A673 (cell line): ENCODE measurements around the gene FUNDC2. TPM values are rescaled to one million over a fixed set of nuclear protein-coding genes. Genes with fewer than 3 reads are reported as not detected.
A peak's percentile ranks its signal among the peaks of the same experiment; 100 is the strongest.

Source experiments
- BruUV-seq: library from RNA; stranded (reverse); fragments of 400-500 nt; replicated peaks from 2 replicates; lab custom pipeline; 2021; lab: Mats Ljungman, UMichigan
- CTCF ChIA-PET: fragments of 300-600 bp; sonication (Branson Sonifier 250); formaldehyde crosslinking; loops from one replicate; lab custom pipeline; 2022; ENCODE audit warnings: antibody characterized with exemption; lab: Charles Lee
- POLR2A ChIA-PET: fragments of 300-600 bp; sonication (Branson Sonifier 250); formaldehyde crosslinking; loops from one replicate; lab custom pipeline; 2022; ENCODE audit warnings: antibody characterized with exemption; ENCODE audit not compliant: low non-redundant PET; lab: Charles Lee
- DNase-seq: peaks from one replicate; pipeline ENCODE4 v3.0.0-alpha.2; 2015; ENCODE audit warnings: low spot score
- H3K27ac ChIP-seq: fragments of 200-600 bp; sonication (generic); 2 replicates; pipeline ENCODE4 v1.5.1; 2016; ENCODE audit warnings: mixed run types, low read depth, mild to moderate bottlenecking, mixed read lengths, antibody characterized with exemption, low read length; ENCODE audit not compliant: poor library complexity, severe bottlenecking
- H3K27me3 ChIP-seq: fragments of 200-600 bp; sonication (generic); replicated peaks from 2 replicates; pipeline ENCODE4 v1.6.1; 2017; ENCODE audit warnings: mixed run types, low read depth, mild to moderate bottlenecking, mixed read lengths, antibody characterized with exemption, low read length; ENCODE audit not compliant: insufficient read depth, poor library complexity
- H3K36me3 ChIP-seq: fragments of 200-600 bp; sonication (generic); 2 replicates; pipeline ENCODE4 v1.6.1; 2016; ENCODE audit warnings: mixed run types, mild to moderate bottlenecking, mixed read lengths, antibody characterized with exemption, low read length; ENCODE audit not compliant: insufficient read depth, poor library complexity, severe bottlenecking
- H3K4me1 ChIP-seq: fragments of 200-600 bp; sonication (generic); 2 replicates; pipeline ENCODE4 v1.6.1; 2017; ENCODE audit warnings: mixed run types, mild to moderate bottlenecking, mixed read lengths, antibody characterized with exemption, low read length; ENCODE audit not compliant: insufficient read depth, poor library complexity, severe bottlenecking
- H3K4me3 ChIP-seq: fragments of 200-600 bp; sonication (generic); 2 replicates; pipeline ENCODE4 v1.5.1; 2016; ENCODE audit warnings: low read depth, mixed run types, mild to moderate bottlenecking, mixed read lengths, low read length; ENCODE audit not compliant: poor library complexity, severe bottlenecking
- H3K9me3 ChIP-seq: fragments of 200-600 bp; sonication (generic); 2 replicates; pipeline ENCODE4 v1.6.1; 2016; ENCODE audit warnings: mixed run types, low read depth, mild to moderate bottlenecking, mixed read lengths, antibody characterized with exemption, low read length; ENCODE audit not compliant: poor library complexity, severe bottlenecking
- CTCF ChIP-seq: fragments of 300-800, 200-600 bp; sonication (generic); conservative IDR thresholded peaks from 2 replicates; pipeline ENCODE4 v1.5.1; 2017; ENCODE audit warnings: low read depth, mild to moderate bottlenecking, antibody characterized with exemption, low read length, moderate library complexity, mixed read lengths
- EZH2 ChIP-seq: fragments of 200-600 bp; sonication (generic); IDR thresholded peaks from 2 replicates; pipeline ENCODE4 v1.6.1; 2017; ENCODE audit warnings: borderline replicate concordance, low read depth, mild to moderate bottlenecking, mixed read lengths, antibody characterized with exemption, low read length; ENCODE audit not compliant: poor library complexity, severe bottlenecking
- intact Hi-C: fragments of 100-400 bp; cut with micrococcal nuclease; formaldehyde crosslinking; loops from one replicate; pipeline ENCODE4 v1.10.0; 2022; ENCODE audit not compliant: unreplicated experiment
- total RNA-seq: library from RNA; stranded (reverse); gene quantifications from 2 replicates; pipeline ENCODE4 v1.2.3, GENCODE V29; 2021

Gene FUNDC2
- total RNA-seq, 1 experiment from 2014 or later, result 84.6 TPM

DNA sequence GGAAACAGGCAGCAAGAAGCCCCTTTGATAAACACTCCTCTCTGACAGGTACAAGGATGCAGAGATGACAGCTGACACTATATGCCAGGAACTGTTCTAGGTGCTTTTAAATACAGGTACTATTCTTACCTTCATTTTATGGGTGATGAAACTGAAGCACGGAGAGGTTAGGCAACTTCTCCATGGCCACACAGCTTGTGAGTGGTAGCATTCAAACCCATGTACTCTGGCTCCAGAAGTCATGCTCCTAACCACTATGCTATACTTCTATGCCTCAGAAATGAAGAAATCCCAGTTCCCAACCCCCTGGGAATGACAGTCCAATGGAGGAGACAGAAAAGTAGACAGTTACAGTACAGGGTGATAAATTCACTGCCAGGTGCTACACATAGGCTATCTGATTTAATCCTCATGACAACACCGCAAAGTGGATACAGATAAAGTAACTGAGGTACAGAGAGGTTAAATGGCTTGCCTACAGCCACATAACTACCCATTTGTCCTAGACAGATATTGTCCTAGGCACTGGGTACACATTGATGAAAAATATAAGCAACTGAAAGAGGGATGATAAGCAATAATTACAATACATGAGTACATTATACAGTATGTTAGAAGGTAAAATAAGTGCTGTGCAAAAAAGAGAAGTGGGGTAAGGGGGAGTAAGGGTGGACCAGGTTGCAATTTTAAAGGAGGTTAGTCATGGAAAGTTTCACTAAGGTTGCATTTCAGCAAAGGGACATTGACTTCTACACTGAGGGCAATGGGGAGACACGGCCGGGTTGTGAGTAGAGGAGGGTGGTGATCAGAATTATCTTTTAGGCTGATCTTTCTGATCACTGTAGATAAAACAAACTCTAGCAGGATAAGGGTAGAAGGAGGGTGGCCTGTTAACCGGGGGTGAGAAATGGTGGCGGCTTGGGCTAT, 2.5 kb upstream of the FUNDC2 start:
- Histone ChIP-seq H3K9me3 (no peaks in the 10 kb centered on the region), H3K4me1 (peaks cover 4% of the 10 kb centered on the region), H3K36me3 (no peaks in the 10 kb centered on the region), H3K4me3 (no peak overlapping the region), H3K27me3 (no peaks in the 10 kb centered on the region), H3K27ac (no peak overlapping the region)
- ChIA-PET POLR2A (interaction anchor here (0.6 kb wide), 1 partner anchor 57 kb away, joined by 5 read pairs; no protein-coding TSS in a partner anchor), CTCF (no interaction called here)
- BruUV-seq, result no TSS peak
- TF ChIP-seq CTCF, result no peak
- no peak for TF ChIP-seq EZH2
- DNase-seq, result no peak
- intact Hi-C loops, result no loop called here

DNA sequence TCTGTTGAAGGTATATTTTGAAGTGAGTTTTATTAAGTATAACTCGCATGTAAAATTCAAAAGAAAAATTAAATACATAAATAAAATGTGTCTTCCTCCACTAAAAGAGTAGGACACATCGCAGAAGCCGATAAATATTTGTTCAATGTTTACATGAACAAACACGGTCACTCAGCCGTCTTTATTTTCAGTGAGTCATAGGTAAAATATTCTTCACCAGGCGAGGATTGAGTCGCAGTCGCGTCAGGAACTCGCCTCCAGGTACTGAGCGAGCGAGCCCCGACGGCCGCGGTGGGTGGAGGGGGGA, 271 bp upstream of the FUNDC2 start:
- Histone ChIP-seq H3K36me3 (no peaks in the 10 kb centered on the region), H3K27ac (peak overlapping the region; percentile 98), H3K4me3 (peak overlapping the region; percentile 67), H3K27me3 (no peaks in the 10 kb centered on the region), H3K9me3 (no peaks in the 10 kb centered on the region), H3K4me1 (peaks cover 4% of the 10 kb centered on the region)
- ChIA-PET CTCF (interaction anchor here (0.6 kb wide), 2 partner anchors 43 to 287 kb away, joined by 3 to 6 read pairs; no protein-coding TSS in a partner anchor), POLR2A (interaction anchor here (0.6 to 0.7 kb wide), 2 partner anchors 27 to 46 kb away, joined by 6 to 7 read pairs; no protein-coding TSS in a partner anchor)
- no TSS peak for BruUV-seq
- intact Hi-C loops, result no loop called here
- no peak for TF ChIP-seq CTCF
- no peak for TF ChIP-seq EZH2
- DNase-seq, result no peak

DNA sequence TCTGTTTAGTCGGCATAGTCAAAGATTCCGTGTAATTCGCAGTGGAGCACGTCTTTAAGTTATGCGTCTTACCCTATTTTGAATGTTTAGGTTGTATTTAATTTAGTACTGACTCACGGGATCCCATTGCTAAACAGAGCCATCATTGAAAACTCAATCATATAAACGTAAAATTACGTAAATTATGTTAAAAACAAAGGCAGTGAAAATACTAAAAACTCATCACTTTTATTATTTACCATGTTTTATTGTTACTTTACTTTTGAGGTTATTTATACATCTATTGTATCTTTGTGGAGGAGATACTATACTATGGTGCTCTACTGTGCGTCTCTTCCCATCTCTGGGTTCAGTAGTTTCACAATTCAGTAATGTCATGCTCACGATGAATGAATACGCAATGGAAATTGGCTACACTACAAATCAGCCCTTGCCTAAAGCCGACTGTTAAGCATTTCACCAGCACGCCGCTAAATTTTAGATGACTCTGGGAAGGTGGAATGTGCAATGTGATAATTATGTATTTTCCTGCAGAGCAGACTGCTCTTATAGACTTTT, 944 bp downstream of the FUNDC2 start:
- no peaks in the 10 kb centered on the region for H3K27me3 ChIP-seq
- H3K9me3 ChIP-seq, result no peaks in the 10 kb centered on the region
- CTCF ChIA-PET, result no interaction called here
- TSS peak; percentile 68 for BruUV-seq
- TF ChIP-seq CTCF, result no peak
- TF ChIP-seq EZH2, result no peak
- intact Hi-C loops, result no loop called here
- no peaks in the 10 kb centered on the region for H3K36me3 ChIP-seq
- peaks cover 4% of the 10 kb centered on the region for H3K4me1 ChIP-seq
- DNase-seq, result peak; percentile 49
- H3K27ac ChIP-seq, result peak overlapping the region; percentile 98
- peak overlapping the region; percentile 67 for H3K4me3 ChIP-seq
- POLR2A ChIA-PET, result no interaction called here
